GM12874 (cell line): ENCODE measurements around the gene AFDN.

Experiments used
- CTCF ChIP-seq: IDR thresholded peaks from 2 replicates; pipeline ENCODE4 v1.5.1; 2011; ENCODE audit warnings: low read depth, mild to moderate bottlenecking, control low read depth, low read length, moderate library complexity; ENCODE audit not compliant: insufficient read depth

The AFDN gene

GRCh38 chr6:167937301-167937700 is 110.6 kb downstream of the AFDN start:
- no peak for TF ChIP-seq CTCF

- no peak for TF ChIP-seq CTCF
Observed at GRCh38 chr6:167937948-167938911, 111.5 kb downstream of the AFDN start.

GRCh38 chr6:167941822-167942221 is 115.1 kb downstream of the AFDN start:
- no peak for TF ChIP-seq CTCF

- no peak for TF ChIP-seq CTCF
Observed at GRCh38 chr6:167944130-167944529, 117.4 kb downstream of the AFDN start.

- TF ChIP-seq CTCF: no peak
Observed at GRCh38 chr6:167946007-167946406, 119.3 kb downstream of the AFDN start.

GRCh38 chr6:167946604-167947003 is 119.9 kb downstream of the AFDN start:
- TF ChIP-seq CTCF: no peak

- TF ChIP-seq CTCF: no peak
Observed at GRCh38 chr6:167947716-167948115, 121.0 kb downstream of the AFDN start.
